Left lung (tissue), 10 donors: Measurements from ENCODE around the gene RIN2. TPM values are rescaled to one million over a fixed set of nuclear protein-coding genes. Genes with fewer than 3 reads are reported as not detected.
A peak's percentile ranks its signal among the peaks of the same experiment; 100 is the strongest.

ENCODE experiments used
- ATAC-seq: fragments of 200-7000 bp; cut with Tn5 transposase; one replicate; pipeline ENCODE4 v1.9.1; 2020; ENCODE audit warnings: moderate library complexity
- DNase-seq, 4 donors: peaks; one replicate each; pipeline ENCODE4 v3.0.0-alpha.2; 2013 to 2020
- H3K27ac ChIP-seq, 2 donors: fragments of 200-600 bp; sonication (generic) in 1 of 2; one replicate each; pipeline versions ENCODE4 v1.5.0 to v1.8.0; 2020 to 2021
- H3K27me3 ChIP-seq, 2 donors: fragments of 200-600 bp; sonication (generic) in 1 of 2; one replicate each; pipeline versions ENCODE4 v1.5.0 to v1.8.0; 2020 to 2021
- H3K36me3 ChIP-seq, 2 donors: fragments of 200-600 bp; sonication (generic) in 1 of 2; one replicate each; pipeline versions ENCODE4 v1.5.0 to v1.8.0; 2020 to 2021
- H3K4me1 ChIP-seq, 2 donors: fragments of 200-600 bp; one replicate each; pipeline ENCODE4 v1.8.0; 2021
- H3K4me3 ChIP-seq, 2 donors: fragments of 200-600 bp; sonication (generic) in 1 of 2; one replicate each; pipeline versions ENCODE4 v1.5.0 to v1.8.0; 2020 to 2021; ENCODE audit warnings: mild to moderate bottlenecking in 1 of 2
- H3K9me3 ChIP-seq, 2 donors: fragments of 200-600 bp; sonication (generic) in 1 of 2; one replicate each; pipeline versions ENCODE4 v1.5.0 to v1.8.0; 2020 to 2021
- CTCF ChIP-seq, 2 donors: fragments of 200-600 bp; sonication (generic) in 1 of 2; IDR thresholded peaks; one replicate each; pipeline versions ENCODE4 v1.5.0 to v1.8.0; 2021; ENCODE audit warnings: antibody characterized with exemption in 2 of 2
- intact Hi-C, 2 donors: fragments of 100-400 bp; cut with DNase I; formaldehyde crosslinking; loops; one replicate each; pipeline versions ENCODE4 v1.11.2 to v1.14.2; 2022
- polyA plus RNA-seq, 6 donors: library from polyadenylated mRNA; unstranded; fragments of 120-200 nt; gene quantifications; one replicate each; pipeline ENCODE4 v1.2.1, GENCODE V29; 2013; ENCODE audit not compliant: insufficient read length in 6 of 6
- total RNA-seq, 2 donors: library from RNA; stranded (reverse); fragmentation: NEBNext Ultra II Directional; extraction: Animal tissue kit (Norgen Biotek cat#: 25700); gene quantifications; one replicate each; pipeline ENCODE4 v1.2.1, GENCODE V29; 2021
- donor health status: DM: no; HTN: yes; CAD: no.
- donor health status: DM: no; HTN: no; CAD: no.

Gene RIN2
- total and polyA plus RNA-seq, 8 donors, result 34.8 to 69.8 (median 39.7) TPM

DNA sequence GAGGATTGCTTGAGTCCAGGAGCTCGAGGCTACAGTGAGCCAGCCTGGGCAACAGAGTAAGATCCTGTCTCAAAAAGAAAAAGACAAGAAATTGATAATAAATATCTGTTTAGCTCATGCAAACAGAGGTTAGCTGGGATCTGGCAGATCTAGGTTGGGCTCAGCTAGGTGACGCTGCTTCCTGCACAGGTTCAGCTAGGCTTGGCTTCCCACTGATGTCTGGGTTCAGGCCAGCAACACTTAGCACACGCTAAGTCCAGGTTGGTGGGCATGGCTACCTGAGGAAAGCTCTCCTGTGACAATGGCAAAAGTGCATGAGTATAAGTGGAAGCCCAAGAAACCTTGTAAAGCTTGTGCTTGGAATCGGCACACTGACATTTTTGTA, 48.7 kb downstream of the RIN2 start:
- Histone ChIP-seq H3K36me3 (peaks cover 0 to 4% of the 10 kb centered on the region in 2 donors), H3K27me3 (no peaks in the 10 kb centered on the region), H3K9me3 (no peaks in the 10 kb centered on the region), H3K27ac (peak overlapping the region in 1 of 2 donors; percentile 64), H3K4me3 (no peak overlapping the region), H3K4me1 (peaks cover 9 to 13% of the 10 kb centered on the region in 2 donors)
- no peak for DNase-seq
- intact Hi-C loops, result no loop called here
- TF ChIP-seq CTCF (IDR thresholded peaks at IDR 0.05), result no peak
- peak; percentile 75 for ATAC-seq

DNA sequence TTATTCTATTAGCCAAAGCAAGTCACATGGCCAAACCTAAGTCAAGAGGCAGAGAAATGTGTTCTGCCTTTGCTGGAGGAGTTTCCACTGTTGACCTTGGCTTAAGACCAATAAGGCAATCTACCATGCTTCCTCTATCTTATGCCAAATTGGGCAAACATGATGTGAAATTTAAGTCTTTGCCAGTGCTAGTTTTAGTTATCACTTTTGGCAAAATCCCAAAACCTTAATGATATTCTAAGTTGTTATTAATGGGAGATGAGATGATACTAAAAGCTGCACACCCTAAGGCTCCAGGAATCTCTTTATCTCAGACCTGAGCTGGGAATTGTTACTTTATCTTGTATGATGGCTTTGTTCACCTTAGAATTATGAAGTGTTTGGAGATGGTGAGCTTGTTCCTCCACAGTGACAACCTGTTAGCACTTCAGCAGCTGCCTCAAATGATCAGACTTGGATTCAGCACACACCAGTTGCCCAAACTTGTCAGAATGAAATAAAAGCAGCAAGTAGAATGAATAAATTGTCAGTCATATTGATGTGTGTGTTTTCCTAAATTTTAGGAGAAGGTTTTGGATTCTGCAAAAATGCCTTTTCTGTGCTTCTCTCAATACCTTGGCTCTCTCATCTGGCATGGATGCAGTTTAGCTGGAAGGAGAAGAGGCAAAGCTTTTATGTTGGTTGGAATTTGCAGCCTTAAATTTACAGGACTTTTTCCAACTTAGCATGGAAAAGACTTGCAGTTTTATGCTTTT, 49.3 kb downstream of the RIN2 start:
- no peak overlapping the region for H3K4me3 ChIP-seq
- peaks cover 9 to 13% of the 10 kb centered on the region in 2 donors for H3K4me1 ChIP-seq
- H3K36me3 ChIP-seq, result peaks cover 0 to 4% of the 10 kb centered on the region in 2 donors
- intact Hi-C loops, result no loop called here
- ATAC-seq (peak; percentile 74), DNase-seq (no peak)
- H3K9me3 ChIP-seq, result no peaks in the 10 kb centered on the region
- TF ChIP-seq CTCF (IDR thresholded peaks at IDR 0.05), result no peak
- peak overlapping the region in 1 of 2 donors; percentile 64 for H3K27ac ChIP-seq
- no peaks in the 10 kb centered on the region for H3K27me3 ChIP-seq
